ENCODE measurements around the gene UGT1A5.

The UGT1A5 gene

DNA sequence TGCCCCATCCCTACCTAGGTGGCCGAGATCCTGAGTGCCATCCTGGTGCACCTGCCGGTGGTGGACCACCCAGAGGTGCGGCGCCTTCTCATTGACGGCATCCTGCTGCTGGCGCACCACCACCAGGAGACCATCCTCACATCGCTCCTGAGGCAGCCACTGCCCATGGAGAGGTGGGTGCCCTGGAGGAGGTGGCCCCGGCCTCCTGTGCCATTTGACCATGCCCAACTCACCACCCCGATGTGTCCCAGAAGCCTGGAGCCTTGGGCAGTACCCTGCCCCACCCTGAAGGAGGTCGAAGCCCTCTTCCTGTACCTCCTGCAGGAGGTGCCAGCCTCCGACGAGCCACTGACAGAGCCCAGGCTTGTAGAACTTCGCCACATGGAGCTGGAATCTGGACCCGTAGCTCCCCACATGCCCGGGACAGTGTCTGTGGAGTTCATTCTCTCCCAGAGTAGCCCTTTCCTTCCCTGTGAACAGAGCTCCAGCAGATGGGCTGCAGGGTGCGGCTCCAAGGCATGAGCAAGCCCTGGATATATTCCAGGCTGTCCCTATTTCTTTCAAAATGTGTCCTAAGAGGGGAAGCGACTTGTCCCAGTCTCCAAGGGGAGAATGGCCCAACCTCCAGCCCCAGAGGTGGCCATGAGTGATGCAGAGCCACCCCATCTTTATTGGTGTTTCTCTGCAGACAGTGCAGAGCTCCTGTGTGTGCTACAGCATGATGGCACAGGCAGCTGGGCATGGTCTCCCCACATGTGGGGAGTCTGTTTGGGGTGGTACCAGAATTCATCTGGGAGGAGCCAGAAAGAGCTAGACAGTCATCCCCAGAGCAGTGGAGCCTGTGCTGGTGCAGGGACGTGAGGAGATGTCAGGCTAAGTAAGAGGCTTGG lies 107.4 kb downstream of the UGT1A5 start:
- H2BK12ac ChIP-seq (ENCODE audit: low read length in 2 of 2), result no peak overlapping the region
- H2BK120ac ChIP-seq (ENCODE audit: low read depth, low read length), result no peak overlapping the region
- no peak overlapping the region for H2AFZ ChIP-seq (ENCODE audit: low read depth, low read length)
- no peak overlapping the region for H3K4ac ChIP-seq (ENCODE audit: low read depth in 1 of 2, low read length in 2 of 2)
- no peak overlapping the region for H2BK5ac ChIP-seq (ENCODE audit: low read depth, low read length, poor library complexity, severe bottlenecking)
- H3K23ac ChIP-seq (ENCODE audit: low read length in 2 of 2), result no peak overlapping the region
- no peak overlapping the region for H3K27ac ChIP-seq (ENCODE audit: low read length, poor library complexity, severe bottlenecking)
- H4K8ac ChIP-seq (ENCODE audit: low read length), result no peak overlapping the region
- no peak overlapping the region for H3K14ac ChIP-seq (ENCODE audit: low read length in 2 of 2)
- peaks cover 4% of the 10 kb centered on the region for H3K4me1 ChIP-seq (ENCODE audit: control insufficient read depth, insufficient read depth, low read depth, low read length)
- no peaks in the 10 kb centered on the region for H3K9me3 ChIP-seq (ENCODE audit: control insufficient read depth, low read length)
- peaks cover 21 to 27% of the 10 kb centered on the region in 2 experiments for H3K27me3 ChIP-seq (ENCODE audit: control insufficient read depth in 1 of 2, insufficient read depth in 1 of 2, low read length in 2 of 2)
- no peak overlapping the region for H3K4me2 ChIP-seq (ENCODE audit: low read length, poor library complexity, severe bottlenecking)
- DNase-seq, result no peak
- H2BK15ac ChIP-seq (ENCODE audit: low read depth, poor library complexity, severe bottlenecking), result no peak overlapping the region
- no peaks in the 10 kb centered on the region for H3K36me3 ChIP-seq (ENCODE audit: control insufficient read depth in 1 of 2, insufficient read depth in 2 of 2, low read depth in 1 of 2, low read length in 2 of 2)
- no peak overlapping the region for H3K9ac ChIP-seq (ENCODE audit: low read length)
- WGBS, result 85% methylated on average over 18 of the region's 18 CpGs
- H3K79me1 ChIP-seq (replicated peaks; ENCODE audit: low read length, poor library complexity, severe bottlenecking), result no peaks in the 10 kb centered on the region
- H2AK5ac ChIP-seq (ENCODE audit: low read length, severe bottlenecking), result no peak overlapping the region
- no peak overlapping the region for H4K91ac ChIP-seq (ENCODE audit: low read length)
- no peak overlapping the region for H3K18ac ChIP-seq (ENCODE audit: low read depth in 1 of 2, low read length in 2 of 2)
- H3K4me3 ChIP-seq (ENCODE audit: insufficient read depth in 1 of 2, low read depth in 1 of 2, low read length in 2 of 2), result no peak overlapping the region

DNA sequence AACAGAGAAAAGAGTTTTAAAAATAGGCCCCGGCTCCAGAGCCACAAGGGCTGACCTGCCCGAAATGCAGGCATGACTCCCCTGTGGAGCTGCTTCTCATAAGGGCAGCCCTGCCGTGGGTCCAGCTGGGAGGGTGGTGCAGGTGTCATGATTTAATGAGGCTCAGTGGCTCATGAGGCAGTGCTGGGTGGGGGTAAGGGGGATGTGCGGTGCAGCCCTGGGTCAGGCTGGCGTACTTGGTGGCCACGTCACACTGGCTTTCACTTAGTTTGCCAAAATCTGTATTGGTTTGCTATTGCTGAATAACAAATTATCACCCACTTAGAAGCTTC lies 108.0 kb downstream of the UGT1A5 start:
- no peak overlapping the region for H3K4me3 ChIP-seq (ENCODE audit: insufficient read depth in 1 of 2, low read depth in 1 of 2, low read length in 2 of 2)
- no peaks in the 10 kb centered on the region for H3K79me1 ChIP-seq (replicated peaks; ENCODE audit: low read length, poor library complexity, severe bottlenecking)
- H3K14ac ChIP-seq (ENCODE audit: low read length in 2 of 2), result no peak overlapping the region
- H3K4me2 ChIP-seq (ENCODE audit: low read length, poor library complexity, severe bottlenecking), result no peak overlapping the region
- H3K4me1 ChIP-seq (ENCODE audit: control insufficient read depth, insufficient read depth, low read depth, low read length), result peaks cover 4% of the 10 kb centered on the region
- H2AFZ ChIP-seq (ENCODE audit: low read depth, low read length), result no peak overlapping the region
- H4K91ac ChIP-seq (ENCODE audit: low read length), result no peak overlapping the region
- no peak overlapping the region for H3K9ac ChIP-seq (ENCODE audit: low read length)
- DNase-seq, result no peak
- H2BK15ac ChIP-seq (ENCODE audit: low read depth, poor library complexity, severe bottlenecking), result no peak overlapping the region
- no peaks in the 10 kb centered on the region for H3K9me3 ChIP-seq (ENCODE audit: control insufficient read depth, low read length)
- no peak overlapping the region for H3K27ac ChIP-seq (ENCODE audit: low read length, poor library complexity, severe bottlenecking)
- H3K4ac ChIP-seq (ENCODE audit: low read depth in 1 of 2, low read length in 2 of 2), result no peak overlapping the region
- no peak overlapping the region for H2AK5ac ChIP-seq (ENCODE audit: low read length, severe bottlenecking)
- H3K36me3 ChIP-seq (ENCODE audit: control insufficient read depth in 1 of 2, insufficient read depth in 2 of 2, low read depth in 1 of 2, low read length in 2 of 2), result no peaks in the 10 kb centered on the region
- no peak overlapping the region for H3K18ac ChIP-seq (ENCODE audit: low read depth in 1 of 2, low read length in 2 of 2)
- peaks cover 21 to 27% of the 10 kb centered on the region in 2 experiments for H3K27me3 ChIP-seq (ENCODE audit: control insufficient read depth in 1 of 2, insufficient read depth in 1 of 2, low read length in 2 of 2)
- H2BK12ac ChIP-seq (ENCODE audit: low read length in 2 of 2), result no peak overlapping the region
- no peak overlapping the region for H2BK120ac ChIP-seq (ENCODE audit: low read depth, low read length)
- H4K8ac ChIP-seq (ENCODE audit: low read length), result no peak overlapping the region
- WGBS, result 81% methylated on average over 3 of the region's 6 CpGs
- no peak overlapping the region for H2BK5ac ChIP-seq (ENCODE audit: low read depth, low read length, poor library complexity, severe bottlenecking)
- no peak overlapping the region for H3K23ac ChIP-seq (ENCODE audit: low read length in 2 of 2)

DNA sequence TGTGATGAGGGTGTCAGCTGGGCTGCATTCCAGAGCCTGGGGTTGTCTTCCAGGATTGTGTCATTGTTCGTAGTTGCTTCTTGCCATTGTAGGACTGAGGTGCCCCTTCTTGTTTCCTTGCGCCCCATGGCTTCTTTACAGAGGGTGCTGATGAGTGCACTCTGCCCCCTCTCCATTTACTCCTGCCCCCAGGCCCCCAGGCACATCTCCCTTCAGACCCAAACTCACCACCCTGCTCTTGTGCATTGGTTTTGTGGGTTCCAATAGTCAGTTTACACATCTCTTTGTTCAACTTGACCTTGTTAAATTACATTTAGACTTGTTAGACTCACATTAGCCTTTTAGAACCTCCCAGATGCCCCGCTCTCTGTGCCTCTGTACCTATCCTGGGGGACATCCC lies 108.5 kb downstream of the UGT1A5 start:
- no peak overlapping the region for H3K9ac ChIP-seq (ENCODE audit: low read length)
- no peak overlapping the region for H4K8ac ChIP-seq (ENCODE audit: low read length)

DNA sequence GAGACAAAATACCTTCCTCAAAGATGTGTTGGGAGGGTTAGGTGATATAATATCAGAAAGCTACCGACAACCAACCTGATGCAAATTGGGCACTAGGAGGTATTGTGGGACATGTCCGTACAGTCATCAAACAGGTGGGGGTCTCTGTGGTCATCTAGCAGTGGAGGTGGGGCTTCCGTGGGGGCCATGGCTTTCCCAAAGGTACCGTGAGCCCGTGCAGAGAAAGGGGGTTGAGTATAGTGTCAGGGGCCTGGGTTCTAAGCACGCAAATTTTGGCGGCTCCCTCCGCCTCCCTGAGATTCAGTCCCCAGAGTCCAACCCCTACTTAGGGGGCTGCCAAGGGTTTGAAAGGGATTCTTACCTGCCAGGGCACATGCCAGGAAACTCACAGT lies 109.0 kb downstream of the UGT1A5 start:
- no peak for DNase-seq
- Histone ChIP-seq H4K8ac (ENCODE audit: low read length) (no peak overlapping the region), H3K27ac (ENCODE audit: low read length, poor library complexity, severe bottlenecking) (no peak overlapping the region), H2BK5ac (ENCODE audit: low read depth, low read length, poor library complexity, severe bottlenecking) (no peak overlapping the region), H3K9me3 (ENCODE audit: control insufficient read depth, low read length) (no peaks in the 10 kb centered on the region), H3K36me3 (ENCODE audit: control insufficient read depth in 1 of 2, insufficient read depth in 2 of 2, low read depth in 1 of 2, low read length in 2 of 2) (no peaks in the 10 kb centered on the region), H3K4me2 (ENCODE audit: low read length, poor library complexity, severe bottlenecking) (no peak overlapping the region), H2BK12ac (ENCODE audit: low read length in 2 of 2) (no peak overlapping the region), H3K23ac (ENCODE audit: low read length in 2 of 2) (no peak overlapping the region), H2AK5ac (ENCODE audit: low read length, severe bottlenecking) (no peak overlapping the region), H2BK120ac (ENCODE audit: low read depth, low read length) (no peak overlapping the region), H3K4ac (ENCODE audit: low read depth in 1 of 2, low read length in 2 of 2) (no peak overlapping the region), H3K14ac (ENCODE audit: low read length in 2 of 2) (no peak overlapping the region), H3K9ac (ENCODE audit: low read length) (no peak overlapping the region), H2BK15ac (ENCODE audit: low read depth, poor library complexity, severe bottlenecking) (no peak overlapping the region), H3K4me1 (ENCODE audit: control insufficient read depth, insufficient read depth, low read depth, low read length) (peaks cover 2% of the 10 kb centered on the region), H3K4me3 (ENCODE audit: insufficient read depth in 1 of 2, low read depth in 1 of 2, low read length in 2 of 2) (no peak overlapping the region), H2AFZ (ENCODE audit: low read depth, low read length) (no peak overlapping the region), H3K79me1 (replicated peaks; ENCODE audit: low read length, poor library complexity, severe bottlenecking) (no peaks in the 10 kb centered on the region), H4K91ac (ENCODE audit: low read length) (no peak overlapping the region), H3K18ac (ENCODE audit: low read depth in 1 of 2, low read length in 2 of 2) (no peak overlapping the region), H3K27me3 (ENCODE audit: control insufficient read depth in 1 of 2, insufficient read depth in 1 of 2, low read length in 2 of 2) (peaks cover 21 to 27% of the 10 kb centered on the region in 2 experiments)
- WGBS, result 83% methylated on average over 8 of the region's 8 CpGs

More for the DNA sequence above, 108.5 kb downstream of the UGT1A5 start:
- WGBS, result 87% methylated on average over 2 of the region's 3 CpGs
- no peaks in the 10 kb centered on the region for H3K79me1 ChIP-seq (replicated peaks; ENCODE audit: low read length, poor library complexity, severe bottlenecking)
- no peak overlapping the region for H2BK15ac ChIP-seq (ENCODE audit: low read depth, poor library complexity, severe bottlenecking)
- no peak overlapping the region for H4K91ac ChIP-seq (ENCODE audit: low read length)
- no peaks in the 10 kb centered on the region for H3K36me3 ChIP-seq (ENCODE audit: control insufficient read depth in 1 of 2, insufficient read depth in 2 of 2, low read depth in 1 of 2, low read length in 2 of 2)
- no peak overlapping the region for H2AK5ac ChIP-seq (ENCODE audit: low read length, severe bottlenecking)
- H3K18ac ChIP-seq (ENCODE audit: low read depth in 1 of 2, low read length in 2 of 2), result no peak overlapping the region
- H2AFZ ChIP-seq (ENCODE audit: low read depth, low read length), result no peak overlapping the region
- H2BK120ac ChIP-seq (ENCODE audit: low read depth, low read length), result no peak overlapping the region
- no peak for DNase-seq
- H3K14ac ChIP-seq (ENCODE audit: low read length in 2 of 2), result no peak overlapping the region
- no peak overlapping the region for H3K27ac ChIP-seq (ENCODE audit: low read length, poor library complexity, severe bottlenecking)
- no peak overlapping the region for H3K4me2 ChIP-seq (ENCODE audit: low read length, poor library complexity, severe bottlenecking)
- H3K27me3 ChIP-seq (ENCODE audit: control insufficient read depth in 1 of 2, insufficient read depth in 1 of 2, low read length in 2 of 2), result peaks cover 21 to 27% of the 10 kb centered on the region in 2 experiments
- H2BK5ac ChIP-seq (ENCODE audit: low read depth, low read length, poor library complexity, severe bottlenecking), result no peak overlapping the region
- no peaks in the 10 kb centered on the region for H3K9me3 ChIP-seq (ENCODE audit: control insufficient read depth, low read length)
- H2BK12ac ChIP-seq (ENCODE audit: low read length in 2 of 2), result no peak overlapping the region
- H3K4me1 ChIP-seq (ENCODE audit: control insufficient read depth, insufficient read depth, low read depth, low read length), result peaks cover 4% of the 10 kb centered on the region
- no peak overlapping the region for H3K4me3 ChIP-seq (ENCODE audit: insufficient read depth in 1 of 2, low read depth in 1 of 2, low read length in 2 of 2)
- no peak overlapping the region for H3K23ac ChIP-seq (ENCODE audit: low read length in 2 of 2)
- no peak overlapping the region for H3K4ac ChIP-seq (ENCODE audit: low read depth in 1 of 2, low read length in 2 of 2)
